Endothelial cell of umbilical vein (primary cell): ENCODE measurements around the gene CLDN22. TPM values are rescaled to one million over a fixed set of nuclear protein-coding genes. Genes with fewer than 3 reads are reported as not detected.

Experiments used
- BruUV-seq: library from RNA; stranded (reverse); fragments of 400-500 nt; replicated peaks from 2 replicates; lab custom pipeline; 2021; lab: Mats Ljungman, UMichigan
- CTCF ChIA-PET: fragments of 300-600, 350-600 bp; sonication (Branson Sonifier 250); formaldehyde crosslinking; loops from one replicate; lab custom pipeline; 2021; ENCODE audit warnings: antibody characterized with exemption, inconsistent platforms; lab: Charles Lee
- POLR2A ChIA-PET: fragments of 300-600, 350-600 bp; sonication (Branson Sonifier 250); formaldehyde crosslinking; loops from one replicate; lab custom pipeline; 2021; ENCODE audit warnings: antibody characterized with exemption, inconsistent platforms; lab: Charles Lee
- DNase-seq: peaks from one replicate; pipeline ENCODE4 v3.0.0-alpha.2; 2011; ENCODE audit warnings: low read depth, low spot score
- FAIRE-seq: peaks from 2 replicates; lab custom pipeline; 2011; peaks lifted over from hg19 to GRCh38; lab: Jason Lieb, UNC
- H2AFZ ChIP-seq: 2 replicates; pipeline ENCODE4 v1.6.0; 2012; ENCODE audit warnings: low read depth, low read length, control low read depth, inconsistent platforms
- H3K27ac ChIP-seq: 2 replicates; pipeline ENCODE4 v1.5.1; 2011; ENCODE audit warnings: low read depth, mild to moderate bottlenecking, control low read depth, low read length, moderate library complexity; ENCODE audit not compliant: insufficient read depth
- H3K27me3 ChIP-seq, 2 experiments: 2 replicates each; pipeline versions ENCODE4 v1.6.0 to v1.6.1; 2011; ENCODE audit warnings: low read length in 2 of 2, mixed read lengths in 1 of 2; ENCODE audit not compliant: control insufficient read depth in 2 of 2, insufficient read depth in 2 of 2
- H3K36me3 ChIP-seq, 2 experiments: 2 replicates in 1 of 2; 3 replicates in 1 of 2; pipeline ENCODE4 v1.5.1; 2011; ENCODE audit warnings: low read length in 2 of 2, mild to moderate bottlenecking in 1 of 2, moderate library complexity in 1 of 2; ENCODE audit not compliant: control insufficient read depth in 2 of 2, insufficient read depth in 2 of 2; ENCODE audit errors: extremely low read depth in 1 of 2
- H3K4me1 ChIP-seq: 3 replicates; pipeline ENCODE4 v1.5.1; 2011; ENCODE audit warnings: mild to moderate bottlenecking, low read length; ENCODE audit not compliant: control insufficient read depth, insufficient read depth; ENCODE audit errors: extremely low read depth
- H3K4me2 ChIP-seq: 2 replicates; pipeline ENCODE4 v1.6.1; 2011; ENCODE audit warnings: low read length, control low read depth, mixed read lengths; ENCODE audit not compliant: insufficient read depth
- H3K4me3 ChIP-seq, 3 experiments: fragments of 200-600 bp in 1 of 3; sonication (generic), shearing (Covaris generic) in 1 of 3; replicated peaks in 1 of 3; 2 replicates each; pipeline ENCODE4 v1.5.1; 2011 to 2016; ENCODE audit warnings: control low read depth in 3 of 3, low read length in 3 of 3, mild to moderate bottlenecking in 2 of 3, inconsistent platforms in 1 of 3, low read depth in 1 of 3, moderate library complexity in 1 of 3; ENCODE audit not compliant: insufficient read depth in 1 of 3
- H3K79me2 ChIP-seq: 2 replicates; pipeline ENCODE4 v1.6.0; 2012; ENCODE audit warnings: low read length, inconsistent platforms; ENCODE audit not compliant: control insufficient read depth, insufficient read depth
- H3K9ac ChIP-seq: replicated peaks from 2 replicates; pipeline ENCODE3; 2011; ENCODE audit warnings: low read length, control low read depth; ENCODE audit not compliant: insufficient read depth; ENCODE audit errors: extremely low read depth
- H3K9me1 ChIP-seq: replicated peaks from 3 replicates; pipeline ENCODE4 v1.6.0; 2011; ENCODE audit warnings: mild to moderate bottlenecking, low read length; ENCODE audit not compliant: control insufficient read depth, insufficient read depth; ENCODE audit errors: extremely low read depth
- H3K9me3 ChIP-seq: replicated peaks from 2 replicates; pipeline ENCODE4 v1.5.1; 2012; ENCODE audit warnings: low read length, inconsistent platforms; ENCODE audit not compliant: control insufficient read depth, insufficient read depth
- H4K20me1 ChIP-seq: replicated peaks from 2 replicates; pipeline ENCODE3; 2011; ENCODE audit warnings: mild to moderate bottlenecking, low read length; ENCODE audit not compliant: control insufficient read depth, insufficient read depth; ENCODE audit errors: extremely low read depth
- CTCF ChIP-seq, 2 donors: IDR thresholded peaks; 1 replicate in 1 of 2; 2 replicates in 1 of 2; pipeline ENCODE4 v1.5.1; 2011; ENCODE audit warnings: low read length in 2 of 2, mild to moderate bottlenecking in 2 of 2, moderate library complexity in 2 of 2, control low read depth in 1 of 2, inconsistent platforms in 1 of 2, low read depth in 1 of 2; ENCODE audit not compliant: insufficient read depth in 1 of 2; ENCODE audit errors: extremely low read depth in 1 of 2
- EZH2 ChIP-seq: IDR thresholded peaks from 2 replicates; pipeline ENCODE4 v1.6.1; 2012; ENCODE audit warnings: borderline replicate concordance, low read depth, mild to moderate bottlenecking, moderate library complexity, low read length, inconsistent platforms; ENCODE audit not compliant: severe bottlenecking
- FOS ChIP-seq: IDR thresholded peaks from 2 replicates; pipeline ENCODE4 v1.6.1; 2011; ENCODE audit warnings: mild to moderate bottlenecking, low read length, moderate library complexity, borderline replicate concordance; ENCODE audit not compliant: insufficient read depth
- GATA2 ChIP-seq: IDR thresholded peaks from 2 replicates; pipeline ENCODE4 v1.7.0; 2011; ENCODE audit warnings: low read depth, mild to moderate bottlenecking, moderate library complexity, mixed read lengths, low read length; ENCODE audit not compliant: insufficient read length, insufficient read depth
- JUN ChIP-seq: IDR thresholded peaks from 2 replicates; pipeline ENCODE4 v1.6.1; 2011; ENCODE audit warnings: borderline replicate concordance, low read depth; ENCODE audit not compliant: insufficient read length, insufficient read depth
- MAX ChIP-seq: IDR thresholded peaks from 2 replicates; pipeline ENCODE4 v1.6.1; 2011; ENCODE audit not compliant: insufficient read depth, insufficient read length
- MYC ChIP-seq: IDR thresholded peaks from one replicate; pipeline ENCODE4 v1.6.1; 2011; ENCODE audit warnings: mild to moderate bottlenecking, low read depth, low read length
- POLR2A ChIP-seq: IDR thresholded peaks from 2 replicates; pipeline ENCODE4 v1.6.1; 2012; ENCODE audit warnings: low read depth, mild to moderate bottlenecking, control low read depth, low read length
- POLR2AphosphoS5 ChIP-seq: IDR thresholded peaks from 2 replicates; pipeline ENCODE4 v1.6.1; 2012; ENCODE audit warnings: low read depth, mild to moderate bottlenecking, control low read depth, low read length, moderate library complexity; ENCODE audit not compliant: insufficient read depth
- dilution Hi-C: fragments of 300-500 bp; cut with MboI; formaldehyde crosslinking; loops from one replicate; pipeline ENCODE4 v1.15.0; 2019; ENCODE audit warnings: low sequenced_read_pairs; ENCODE audit not compliant: extremely low pct_ligation_motif_present
- intact Hi-C: fragments of 100-400 bp; cut with micrococcal nuclease; formaldehyde crosslinking; loops from one replicate; pipeline ENCODE4 v1.10.0; 2022
- polyA plus RNA-seq, 4 experiments: library from polyadenylated mRNA; depleted of rRNA in 3 of 4; stranded (reverse) in 3 of 4; unstranded in 1 of 4; fragments of >200 nt; gene quantifications; 2 replicates each; pipeline versions ENCODE4 v1.2.1 to v1.2.3, GENCODE V29; 2011 to 2012; ENCODE audit warnings: missing spikeins in 1 of 4
- total RNA-seq: library from RNA; stranded (reverse); gene quantifications from 2 replicates; pipeline ENCODE4 v1.2.3, GENCODE V29; 2021

The CLDN22 gene
- total and polyA plus RNA-seq, 2 donors (not counting 3 experiments of a cell fraction or from before 2014, with no cell fraction given) = not detected

GRCh38 chr4:183333202-183333601, 13.1 kb upstream of the CLDN22 start:
- no peak overlapping the region for H3K4me3 ChIP-seq

More at GRCh38 chr4:183333202-183333601, 13.1 kb upstream of the CLDN22 start:
- no peaks in the 10 kb centered on the region for H4K20me1 ChIP-seq
- no peaks in the 10 kb centered on the region for H3K27me3 ChIP-seq
- BruUV-seq = no TSS peak
- no peaks in the 10 kb centered on the region for H3K36me3 ChIP-seq
- intact Hi-C loops = no loop called here
- no peak for DNase-seq
- ChIA-PET POLR2A (no interaction called here), CTCF (no interaction called here)
- FAIRE-seq = no peak
- H3K9ac ChIP-seq = no peak overlapping the region
- no peak for TF ChIP-seq JUN
- TF ChIP-seq POLR2AphosphoS5 = no peak
- no peak for TF ChIP-seq GATA2
- TF ChIP-seq CTCF (IDR thresholded peaks at IDR 0.05; ENCODE audit: extremely low read depth in 1 of 2, insufficient read depth in 1 of 2, low read depth in 1 of 2, low read length in 2 of 2) = no peak
- TF ChIP-seq FOS = no peak
- no peak for TF ChIP-seq POLR2A
- TF ChIP-seq EZH2 = no peak
- TF ChIP-seq MYC = no peak
- TF ChIP-seq MAX = no peak
- H2AFZ ChIP-seq = no peak overlapping the region
- H3K4me1 ChIP-seq = peaks cover 33% of the 10 kb centered on the region
- no peak overlapping the region for H3K4me2 ChIP-seq
- no peaks in the 10 kb centered on the region for H3K9me3 ChIP-seq
- H3K27ac ChIP-seq = no peak overlapping the region
- H3K79me2 ChIP-seq = no peaks in the 10 kb centered on the region
- dilution Hi-C loops = no loop called here
- no peaks in the 10 kb centered on the region for H3K9me1 ChIP-seq
